HCT116 (cell line): Measurements from ENCODE around the gene ANO2. TPM values are rescaled to one million over a fixed set of nuclear protein-coding genes. Genes with fewer than 3 reads are reported as not detected.

Source experiments
- ATAC-seq: fragments of 200-7000 bp; cut with Tn5 transposase; 2 replicates; pipeline ENCODE4 v1.9.1; 2020; ENCODE audit warnings: mild to moderate bottlenecking, moderate library complexity
- BruUV-seq: library from RNA; stranded (reverse); fragments of 400-500 nt; replicated peaks from 2 replicates; lab custom pipeline; 2021; lab: Mats Ljungman, UMichigan
- CTCF ChIA-PET: fragments of 300-600 bp; sonication (Branson Sonifier 250); formaldehyde crosslinking; loops from one replicate; lab custom pipeline; 2021; ENCODE audit warnings: antibody characterized with exemption; lab: Charles Lee
- POLR2A ChIA-PET: fragments of 300-600, 350-600 bp; sonication (Branson Sonifier 250); formaldehyde crosslinking; loops from one replicate; lab custom pipeline; 2021; ENCODE audit warnings: antibody characterized with exemption; lab: Charles Lee
- RAD21 ChIA-PET, 2 experiments: fragments of 300-600 bp; sonication (Branson Sonifier 250); formaldehyde crosslinking; loops; one replicate each; lab custom pipeline; 2023; ENCODE audit warnings: low total read pairs in 2 of 2; ENCODE audit not compliant: uncharacterized antibody in 2 of 2, unreplicated experiment in 2 of 2, low non-redundant PET in 1 of 2; lab: Charles Lee
- DNase-seq: peaks from one replicate; pipeline ENCODE4 v3.0.0-alpha.2; 2010; ENCODE audit warnings: low read depth, low spot score
- H2AFZ ChIP-seq: fragments of 200-600 bp; shearing (Covaris generic), sonication (generic); 2 replicates; pipeline ENCODE4 v1.6.1; 2017; ENCODE audit warnings: low read depth, mixed run types, mixed read lengths, antibody characterized with exemption, low read length; ENCODE audit not compliant: poor library complexity, severe bottlenecking
- H3K27ac ChIP-seq: 2 replicates; pipeline ENCODE4 v1.5.1; 2012; ENCODE audit warnings: low read depth, low read length
- H3K27me3 ChIP-seq: fragments of 200-600 bp; sonication (generic); 2 replicates; pipeline ENCODE4 v1.6.1; 2016; ENCODE audit warnings: mixed run types, low read length, mixed read lengths; ENCODE audit not compliant: insufficient read depth
- H3K36me3 ChIP-seq, 2 experiments: fragments of 200-500 bp in 1 of 2; fragments of 200-600 bp in 1 of 2; sonication (Bioruptor generic) in 1 of 2; sonication (generic) in 1 of 2; 2 replicates each; pipeline versions ENCODE4 v1.5.1 to v1.6.1; 2014 to 2016; ENCODE audit warnings: low read length in 2 of 2, inconsistent platforms in 1 of 2, mixed read lengths in 1 of 2, mixed run types in 1 of 2; ENCODE audit not compliant: insufficient read depth in 2 of 2, control insufficient read depth in 1 of 2
- H3K4me1 ChIP-seq, 2 experiments: fragments of 200-600 bp in 1 of 2; sonication (generic) in 1 of 2; 2 replicates each; pipeline versions ENCODE4 v1.5.1 to v1.6.1; 2012 to 2017; ENCODE audit warnings: low read length in 2 of 2, inconsistent platforms in 1 of 2, mild to moderate bottlenecking in 1 of 2, mixed read lengths in 1 of 2, mixed run types in 1 of 2, moderate library complexity in 1 of 2; ENCODE audit not compliant: insufficient read depth in 2 of 2, control insufficient read depth in 1 of 2
- H3K4me2 ChIP-seq: fragments of 200-600 bp; sonication (generic); 2 replicates; pipeline ENCODE4 v1.6.1; 2017; ENCODE audit warnings: mixed run types, low read length, mixed read lengths
- H3K4me3 ChIP-seq, 2 experiments: fragments of 200-600 bp in 1 of 2; sonication (generic) in 1 of 2; replicated peaks in 1 of 2; 2 replicates each; pipeline ENCODE4 v1.5.1; 2011 to 2016; ENCODE audit warnings: low read length in 2 of 2, control low read depth in 1 of 2, low read depth in 1 of 2, mild to moderate bottlenecking in 1 of 2, mixed read lengths in 1 of 2, mixed run types in 1 of 2
- H3K79me2 ChIP-seq: fragments of 200-600 bp; sonication (generic); 2 replicates; pipeline ENCODE4 v1.6.1; 2017; ENCODE audit warnings: mild to moderate bottlenecking, mixed run types, low read length, moderate library complexity, mixed read lengths; ENCODE audit not compliant: insufficient read depth
- H3K9ac ChIP-seq: fragments of 200-600 bp; sonication (generic); 2 replicates; pipeline ENCODE4 v1.6.1; 2016; ENCODE audit warnings: low read length, mixed read lengths
- H3K9me2 ChIP-seq: fragments of 200-600 bp; sonication (generic), shearing (Covaris generic); 2 replicates; pipeline ENCODE4 v1.6.1; 2017; ENCODE audit warnings: mixed run types, mild to moderate bottlenecking, moderate library complexity; ENCODE audit not compliant: insufficient read depth
- H3K9me3 ChIP-seq, 2 experiments: fragments of 200-500 bp in 1 of 2; fragments of 200-600 bp in 1 of 2; sonication (Bioruptor generic) in 1 of 2; sonication (generic) in 1 of 2; 2 replicates each; pipeline ENCODE4 v1.6.1; 2014 to 2017; ENCODE audit warnings: low read length in 2 of 2, mixed read lengths in 2 of 2, inconsistent platforms in 1 of 2, low read depth in 1 of 2, mild to moderate bottlenecking in 1 of 2, mixed run types in 1 of 2, moderate library complexity in 1 of 2; ENCODE audit not compliant: control insufficient read depth in 1 of 2, insufficient read depth in 1 of 2
- H4K20me1 ChIP-seq: fragments of 200-600 bp; sonication (generic), shearing (Covaris generic); 2 replicates; pipeline ENCODE4 v1.6.1; 2017; ENCODE audit warnings: mixed run types, mild to moderate bottlenecking, moderate library complexity; ENCODE audit not compliant: insufficient read depth
- EGR1 ChIP-seq: IDR thresholded peaks from 2 replicates; pipeline ENCODE4 v1.6.1; 2012; ENCODE audit warnings: low read depth
- EZH2 ChIP-seq: fragments of 200-600 bp; sonication (generic); IDR thresholded peaks from 2 replicates; pipeline ENCODE4 v1.6.1; 2017; ENCODE audit warnings: antibody characterized with exemption, mixed run types
- FOSL1 ChIP-seq: IDR thresholded peaks from 2 replicates; pipeline ENCODE4 v1.6.1; 2012; ENCODE audit warnings: low read depth
- JUND ChIP-seq: IDR thresholded peaks from 2 replicates; pipeline ENCODE4 v1.6.1; 2012
- POLR2A ChIP-seq: IDR thresholded peaks from 2 replicates; pipeline ENCODE4 v1.7.0; 2011; ENCODE audit warnings: borderline replicate concordance; ENCODE audit not compliant: insufficient read depth, insufficient read length; ENCODE audit errors: extremely low read depth
- POLR2AphosphoS5 ChIP-seq: IDR thresholded peaks from 2 replicates; pipeline ENCODE4 v1.6.1; 2011; ENCODE audit warnings: mild to moderate bottlenecking, low read depth, low read length, moderate library complexity
- RAD21 ChIP-seq: IDR thresholded peaks from 2 replicates; pipeline ENCODE4 v1.6.1; 2012; ENCODE audit warnings: low read depth, mild to moderate bottlenecking
- SIN3A ChIP-seq: IDR thresholded peaks from 2 replicates; pipeline ENCODE4 v1.6.1; 2012; ENCODE audit warnings: low read depth
- SP1 ChIP-seq: IDR thresholded peaks from 2 replicates; pipeline ENCODE4 v1.6.1; 2012; ENCODE audit warnings: low read depth
- SRF ChIP-seq: IDR thresholded peaks from 2 replicates; pipeline ENCODE4 v1.6.1; 2012; ENCODE audit warnings: low read depth
- YY1 ChIP-seq: IDR thresholded peaks from 2 replicates; pipeline ENCODE4 v1.6.1; 2011; ENCODE audit warnings: low read length, low read depth, moderate library complexity, mild to moderate bottlenecking; ENCODE audit not compliant: insufficient replicate concordance; ENCODE audit errors: extremely low read depth
- ZFX ChIP-seq: fragments of 450-650 bp; IDR thresholded peaks from 2 replicates; pipeline ENCODE4 v1.6.1; 2017
- ZNF274 ChIP-seq: fragments of 200-500 bp; sonication (Bioruptor generic); IDR thresholded peaks from 2 replicates; pipeline ENCODE4 v1.6.1; 2014; ENCODE audit warnings: mild to moderate bottlenecking, low read depth, low read length, inconsistent platforms
- intact Hi-C: fragments of 100-400 bp; cut with micrococcal nuclease; formaldehyde crosslinking; loops from 2 replicates; pipeline ENCODE4 v1.10.0; 2022
- total RNA-seq: library from RNA; stranded (reverse); gene quantifications from one replicate; pipeline ENCODE4 v1.2.1, GENCODE V29; 2021; ENCODE audit not compliant: unreplicated experiment
- TF ChIP-seq, protein P1 (sequence below): IDR thresholded peaks from 2 replicates; pipeline ENCODE4 v1.6.1; 2011; ENCODE audit warnings: mild to moderate bottlenecking, low read length, moderate library complexity; ENCODE audit not compliant: insufficient replicate concordance; ENCODE audit errors: extremely low read depth
- TF ChIP-seq, protein P2 (sequence below), 3 experiments: fragments of 200-600 bp in 1 of 3; sonication (generic) in 1 of 3; IDR thresholded peaks in 2 of 3; conservative IDR thresholded peaks in 1 of 3; 2 replicates each; pipeline ENCODE4 v1.5.1; 2012 to 2017; ENCODE audit warnings: low read depth in 2 of 3, low read length in 2 of 3, antibody characterized with exemption in 1 of 3, borderline replicate concordance in 1 of 3, control low read depth in 1 of 3, mild to moderate bottlenecking in 1 of 3, mixed read lengths in 1 of 3, mixed run types in 1 of 3, moderate library complexity in 1 of 3; ENCODE audit not compliant: insufficient read depth in 1 of 3
- TF ChIP-seq, protein P3 (sequence below): IDR thresholded peaks from 2 replicates; pipeline ENCODE4 v1.6.1; 2012

Gene ANO2
- total RNA-seq, 1 experiment from 2014 or later, result not detected

DNA sequence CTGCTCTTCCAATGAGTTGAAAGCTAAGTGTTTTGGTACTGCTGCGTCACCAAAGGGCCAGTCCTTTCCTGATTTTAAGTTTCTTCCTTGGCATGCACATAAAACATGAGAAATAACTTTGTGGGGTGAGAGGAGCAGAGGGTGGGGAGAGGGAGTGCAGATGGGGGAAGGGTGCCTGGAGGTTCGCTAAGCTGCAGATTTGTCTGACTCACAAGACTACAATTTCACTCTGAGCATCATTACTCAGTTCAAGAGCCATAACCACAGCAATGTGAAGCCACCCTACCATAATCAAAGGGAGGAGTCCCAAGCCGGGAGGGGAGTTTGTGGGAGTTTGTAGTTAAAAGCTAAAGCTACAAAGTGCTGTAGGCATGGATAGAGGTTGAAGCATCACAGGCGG is 136.1 kb downstream of the ANO2 start:
- POLR2A ChIA-PET, result no interaction called here

DNA sequence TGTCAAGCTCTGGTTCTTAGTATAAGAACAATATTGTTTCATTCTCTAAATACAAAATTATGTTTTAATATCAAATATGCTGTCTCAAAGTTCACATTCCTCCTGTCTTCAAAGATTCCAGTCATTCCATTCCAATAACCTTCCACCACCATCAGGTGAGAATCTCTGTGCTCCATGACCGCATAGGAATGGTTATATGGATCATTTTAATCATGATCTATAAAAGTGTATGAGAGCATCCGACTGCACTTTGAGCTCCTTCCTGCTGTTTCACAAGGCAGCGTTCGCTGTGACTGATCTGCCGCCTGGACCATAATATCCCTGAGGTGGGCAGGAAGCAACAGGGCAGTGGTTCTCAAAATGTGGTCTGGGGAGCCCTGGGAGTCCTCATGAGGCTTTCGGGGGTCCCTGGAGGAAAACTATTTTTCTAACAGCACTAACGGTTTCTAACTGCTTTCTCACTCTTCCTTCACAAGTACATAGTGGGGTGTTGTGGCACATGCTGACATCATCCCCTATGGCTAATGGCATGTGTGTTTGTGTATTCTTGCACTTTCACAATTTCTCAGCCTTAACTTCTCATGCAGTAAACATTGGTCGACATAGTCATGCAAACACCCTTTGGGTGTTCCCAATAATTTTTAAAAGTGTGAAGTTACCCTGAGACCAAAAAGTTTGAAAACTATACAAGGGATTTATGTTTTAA is 137.4 kb downstream of the ANO2 start:
- intact Hi-C loops, result loop anchor here (10.0 kb wide), 1 partner anchor 633 kb away; no protein-coding TSS in a partner anchor

More for the DNA sequence above, 136.1 kb downstream of the ANO2 start:
- no peaks in the 10 kb centered on the region for H3K9me2 ChIP-seq
- TF ChIP-seq POLR2AphosphoS5 (no peak), RAD21 (no peak), EZH2 (no peak), SIN3A (no peak), FOSL1 (no peak)
- TF ChIP-seq, all 23 proteins: peak for 0
- Histone ChIP-seq H3K9ac (peak overlapping the region; percentile 12; the same call in 1 of the 2 replicates), H2AFZ (peak overlapping the region; percentile 69), H3K4me3 (peak overlapping the region in 1 of 2 experiments; percentile 14; a peak in 2 of 4 replicates), H4K20me1 (no peaks in the 10 kb centered on the region), H3K27ac (peak overlapping the region; percentile 37), H3K36me3 (no peaks in the 10 kb centered on the region), H3K4me2 (peak overlapping the region; percentile 75), H3K27me3 (peaks cover 4% of the 10 kb centered on the region; the same call in 1 of the 2 replicates), H3K4me1 (peaks cover 30 to 51% of the 10 kb centered on the region in 2 experiments), H3K9me3 (no peaks in the 10 kb centered on the region), H3K79me2 (no peaks in the 10 kb centered on the region)
- CTCF ChIA-PET, result no interaction called here
- no TSS peak for BruUV-seq
- DNase-seq (peak; percentile 54), ATAC-seq (peak; percentile 72)
- RAD21 ChIA-PET, result no interaction called here
- intact Hi-C loops, result loop anchor here (10.0 kb wide), 1 partner anchor 634 kb away; no protein-coding TSS in a partner anchor

More for the DNA sequence above, 137.4 kb downstream of the ANO2 start:
- Histone ChIP-seq H3K9me2 (no peaks in the 10 kb centered on the region), H3K27ac (no peak overlapping the region; the same call in 1 of the 2 replicates), H3K4me2 (peak overlapping the region; percentile 75), H3K36me3 (no peaks in the 10 kb centered on the region), H3K4me1 (peaks cover 30 to 51% of the 10 kb centered on the region in 2 experiments), H3K9me3 (no peaks in the 10 kb centered on the region), H2AFZ (peak overlapping the region; percentile 69), H3K4me3 (peak overlapping the region; percentile 19 to 44), H3K79me2 (no peaks in the 10 kb centered on the region), H4K20me1 (no peaks in the 10 kb centered on the region), H3K9ac (peak overlapping the region; percentile 8; the same call in 1 of the 2 replicates), H3K27me3 (peaks cover 11% of the 10 kb centered on the region)
- TF ChIP-seq POLR2A (no peak), RAD21 (no peak), ZFX (no peak), YY1 (no peak), POLR2AphosphoS5 (no peak), ZNF274 (no peak), EGR1 (no peak), SIN3A (no peak), SP1 (no peak), JUND (no peak), SRF (no peak)
- TF ChIP-seq, protein P1, sequence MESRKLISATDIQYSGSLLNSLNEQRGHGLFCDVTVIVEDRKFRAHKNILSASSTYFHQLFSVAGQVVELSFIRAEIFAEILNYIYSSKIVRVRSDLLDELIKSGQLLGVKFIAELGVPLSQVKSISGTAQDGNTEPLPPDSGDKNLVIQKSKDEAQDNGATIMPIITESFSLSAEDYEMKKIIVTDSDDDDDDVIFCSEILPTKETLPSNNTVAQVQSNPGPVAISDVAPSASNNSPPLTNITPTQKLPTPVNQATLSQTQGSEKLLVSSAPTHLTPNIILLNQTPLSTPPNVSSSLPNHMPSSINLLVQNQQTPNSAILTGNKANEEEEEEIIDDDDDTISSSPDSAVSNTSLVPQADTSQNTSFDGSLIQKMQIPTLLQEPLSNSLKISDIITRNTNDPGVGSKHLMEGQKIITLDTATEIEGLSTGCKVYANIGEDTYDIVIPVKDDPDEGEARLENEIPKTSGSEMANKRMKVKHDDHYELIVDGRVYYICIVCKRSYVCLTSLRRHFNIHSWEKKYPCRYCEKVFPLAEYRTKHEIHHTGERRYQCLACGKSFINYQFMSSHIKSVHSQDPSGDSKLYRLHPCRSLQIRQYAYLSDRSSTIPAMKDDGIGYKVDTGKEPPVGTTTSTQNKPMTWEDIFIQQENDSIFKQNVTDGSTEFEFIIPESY, result no peak
- TF ChIP-seq, protein P2, sequence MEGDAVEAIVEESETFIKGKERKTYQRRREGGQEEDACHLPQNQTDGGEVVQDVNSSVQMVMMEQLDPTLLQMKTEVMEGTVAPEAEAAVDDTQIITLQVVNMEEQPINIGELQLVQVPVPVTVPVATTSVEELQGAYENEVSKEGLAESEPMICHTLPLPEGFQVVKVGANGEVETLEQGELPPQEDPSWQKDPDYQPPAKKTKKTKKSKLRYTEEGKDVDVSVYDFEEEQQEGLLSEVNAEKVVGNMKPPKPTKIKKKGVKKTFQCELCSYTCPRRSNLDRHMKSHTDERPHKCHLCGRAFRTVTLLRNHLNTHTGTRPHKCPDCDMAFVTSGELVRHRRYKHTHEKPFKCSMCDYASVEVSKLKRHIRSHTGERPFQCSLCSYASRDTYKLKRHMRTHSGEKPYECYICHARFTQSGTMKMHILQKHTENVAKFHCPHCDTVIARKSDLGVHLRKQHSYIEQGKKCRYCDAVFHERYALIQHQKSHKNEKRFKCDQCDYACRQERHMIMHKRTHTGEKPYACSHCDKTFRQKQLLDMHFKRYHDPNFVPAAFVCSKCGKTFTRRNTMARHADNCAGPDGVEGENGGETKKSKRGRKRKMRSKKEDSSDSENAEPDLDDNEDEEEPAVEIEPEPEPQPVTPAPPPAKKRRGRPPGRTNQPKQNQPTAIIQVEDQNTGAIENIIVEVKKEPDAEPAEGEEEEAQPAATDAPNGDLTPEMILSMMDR (IDR thresholded peaks at IDR 0.05 in 2 of 3, conservative IDR thresholded peaks at IDR 0.05 in 1 of 3; ENCODE audit: borderline replicate concordance in 1 of 3, insufficient read depth in 1 of 3, low read depth in 2 of 3, low read length in 2 of 3), result no peak
- TF ChIP-seq, protein P3, sequence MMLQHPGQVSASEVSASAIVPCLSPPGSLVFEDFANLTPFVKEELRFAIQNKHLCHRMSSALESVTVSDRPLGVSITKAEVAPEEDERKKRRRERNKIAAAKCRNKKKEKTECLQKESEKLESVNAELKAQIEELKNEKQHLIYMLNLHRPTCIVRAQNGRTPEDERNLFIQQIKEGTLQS, result no peak
- CTCF ChIA-PET, result no interaction called here
- ATAC-seq (peak; percentile 37), DNase-seq (no peak)
- RAD21 ChIA-PET, result no interaction called here
- POLR2A ChIA-PET, result no interaction called here
- BruUV-seq, result no TSS peak
